Sigmoid colon (tissue), 7 donors: ENCODE measurements around the gene ACYP1. TPM values are rescaled to one million over a fixed set of nuclear protein-coding genes. Genes with fewer than 3 reads are reported as not detected.

Experiments used
- DNase-seq: peaks from one replicate; pipeline ENCODE4 v3.0.0-alpha.2; 2019
- H3K27ac ChIP-seq, 4 donors: fragments of 200-600 bp; sonication (generic); one replicate each; pipeline ENCODE4 v1.5.1; 2016 to 2019; ENCODE audit warnings: mild to moderate bottlenecking in 1 of 4
- H3K27me3 ChIP-seq, 3 donors: fragments of 200-600 bp; sonication (generic); one replicate each; pipeline ENCODE4 v1.5.1; 2019; ENCODE audit warnings: mild to moderate bottlenecking in 1 of 3
- H3K36me3 ChIP-seq, 4 donors: fragments of 200-600 bp; sonication (generic); one replicate each; pipeline ENCODE4 v1.5.1; 2016 to 2019
- H3K4me1 ChIP-seq, 4 donors: fragments of 200-600 bp; sonication (generic); one replicate each; pipeline ENCODE4 v1.5.1; 2017 to 2019
- H3K4me3 ChIP-seq, 4 donors: fragments of 200-600 bp; sonication (generic); one replicate each; pipeline ENCODE4 v1.5.1; 2017 to 2019; ENCODE audit warnings: mild to moderate bottlenecking in 2 of 4, moderate library complexity in 1 of 4
- H3K9me3 ChIP-seq, 4 donors: fragments of 200-600 bp in 3 of 4; sonication (generic) in 3 of 4; one replicate each; pipeline versions ENCODE4 v1.5.1 to v1.6.1; 2013 to 2019
- CTCF ChIP-seq, 4 experiments: fragments of 450-650 bp in 3 of 4; fragments of 200-600 bp in 1 of 4; IDR thresholded peaks; one replicate each; pipeline ENCODE4 v1.5.1; 2016 to 2019; ENCODE audit warnings: antibody characterized with exemption in 4 of 4, mild to moderate bottlenecking in 3 of 4, moderate library complexity in 2 of 4
- EP300 ChIP-seq, 4 donors: sonication (generic); formaldehyde crosslinking; IDR thresholded peaks; one replicate each; pipeline ENCODE4 v1.6.1; 2017; ENCODE audit warnings: antibody characterized with exemption in 4 of 4
- POLR2A ChIP-seq, 2 donors: fragments of 450-650 bp; IDR thresholded peaks; one replicate each; pipeline ENCODE4 v1.6.1; 2016; ENCODE audit warnings: antibody characterized with exemption in 2 of 2, mild to moderate bottlenecking in 2 of 2, moderate library complexity in 2 of 2
- POLR2AphosphoS5 ChIP-seq, 4 donors: sonication (generic); formaldehyde crosslinking; IDR thresholded peaks; one replicate each; pipeline ENCODE4 v1.6.1; 2017; ENCODE audit warnings: antibody characterized with exemption in 4 of 4
- WGBS, 2 donors: extraction: QIAGEN DNeasy Blood & Tissue Kit; methylation state at CpG; one replicate each; pipeline ENCODE4 v1.1.7; 2013; 5-methylcytosine and 5-hydroxymethylcytosine counted together
- intact Hi-C: fragments of 100-400 bp; cut with DNase I; formaldehyde crosslinking; loops from one replicate; pipeline ENCODE4 v1.15.1; 2023
- polyA plus RNA-seq, 3 donors: library from polyadenylated mRNA; stranded (reverse); fragments of 200-250 nt; gene quantifications; one replicate each; pipeline ENCODE4 v1.2.3, GENCODE V29; 2013
- total RNA-seq, 4 donors: library from RNA; depleted of rRNA; stranded (reverse); fragments of >200 nt; gene quantifications; one replicate each; pipeline ENCODE4 v1.1.0, GENCODE V29; 2016
- donor health status: healthy with polysubstance abuse.
- donor health status: Bipolar disorder and iron deficiency.
- donor health status: healthy.

ACYP1 gene
- total and polyA plus RNA-seq, 7 donors, result 4.2 to 36.3 (median 20.5) TPM

DNA sequence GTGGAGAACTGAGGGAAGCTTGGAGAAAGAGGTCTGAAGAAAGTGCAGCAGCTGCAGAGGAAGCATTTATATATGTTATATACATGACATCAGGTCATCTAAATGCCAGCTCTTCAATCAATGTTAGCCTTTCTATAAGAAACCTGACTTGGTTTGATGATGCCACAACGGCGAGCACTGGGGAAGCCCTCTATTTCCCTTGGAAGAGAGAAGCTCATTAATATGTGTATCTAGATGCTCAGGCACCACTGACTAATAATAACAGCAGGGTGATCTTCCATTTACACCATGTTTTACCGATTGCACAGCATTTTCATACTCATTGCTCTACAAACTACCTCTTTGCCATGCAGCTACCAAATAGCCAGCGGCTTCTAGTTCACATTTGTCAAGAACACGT lies 811 bp downstream of the ACYP1 start:
- intact Hi-C loops, result no loop called here
- no peaks in the 10 kb centered on the region for H3K27me3 ChIP-seq
- no peak for DNase-seq
- WGBS, 2 donors, result 9 to 19% methylated on average over 5 of the region's 5 CpGs
- H3K36me3 ChIP-seq, result no peaks in the 10 kb centered on the region
- peaks cover 0 to 23% (median 10%) of the 10 kb centered on the region in 4 donors for H3K4me1 ChIP-seq
- H3K27ac ChIP-seq, result peak overlapping the region; percentile 75 to 78 (median 76)
- no peaks in the 10 kb centered on the region for H3K9me3 ChIP-seq
- H3K4me3 ChIP-seq, result peak overlapping the region; percentile 51 to 73 (median 64)
- TF ChIP-seq EP300 (IDR thresholded peaks at IDR 0.05) (no peak), POLR2AphosphoS5 (IDR thresholded peaks at IDR 0.05) (no peak), CTCF (IDR thresholded peaks at IDR 0.05) (no peak), POLR2A (IDR thresholded peaks at IDR 0.05) (no peak)

- no peaks in the 10 kb centered on the region for H3K9me3 ChIP-seq
- intact Hi-C loops, result no loop called here
- no peak for DNase-seq
- H3K27ac ChIP-seq, result no peak overlapping the region
- H3K4me3 ChIP-seq, result no peak overlapping the region
- H3K4me1 ChIP-seq, result peaks cover 0 to 14% (median 4%) of the 10 kb centered on the region in 4 donors
- 47 to 82% methylated on average over 2 of the region's 2 CpGs for WGBS, 2 donors
- no peaks in the 10 kb centered on the region for H3K36me3 ChIP-seq
- no peak for TF ChIP-seq EP300 (IDR thresholded peaks at IDR 0.05)
- no peak for TF ChIP-seq CTCF (IDR thresholded peaks at IDR 0.05)
- TF ChIP-seq POLR2A (IDR thresholded peaks at IDR 0.05), result no peak
- no peak for TF ChIP-seq POLR2AphosphoS5 (IDR thresholded peaks at IDR 0.05)
- H3K27me3 ChIP-seq, result no peaks in the 10 kb centered on the region
Measured at GRCh38 chr14:75060420-75060819, 3.4 kb downstream of the ACYP1 start.

DNA sequence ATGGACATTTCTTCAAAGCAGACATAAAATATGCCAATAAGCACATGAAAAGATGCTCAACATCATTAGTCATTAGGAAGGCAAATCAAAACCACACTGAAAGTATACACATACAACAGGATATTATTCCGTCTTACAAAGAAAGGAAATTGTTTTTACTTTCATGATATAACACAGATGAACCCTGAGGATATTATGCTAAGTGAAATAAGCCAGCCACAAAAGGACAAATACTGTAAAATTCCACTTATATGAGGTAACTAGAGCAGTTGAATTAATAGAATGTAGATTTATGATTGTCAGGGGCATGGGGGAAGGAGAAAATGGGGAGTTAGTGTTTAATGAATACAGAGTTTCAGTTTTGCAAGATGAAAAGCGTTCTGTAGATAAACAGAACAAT lies 4.2 kb downstream of the ACYP1 start:
- TF ChIP-seq POLR2A (IDR thresholded peaks at IDR 0.05) (no peak), POLR2AphosphoS5 (IDR thresholded peaks at IDR 0.05) (no peak), CTCF (IDR thresholded peaks at IDR 0.05) (no peak), EP300 (IDR thresholded peaks at IDR 0.05) (no peak)
- no peak for DNase-seq
- peaks cover 0 to 14% (median 4%) of the 10 kb centered on the region in 4 donors for H3K4me1 ChIP-seq
- intact Hi-C loops, result no loop called here
- 81 to 92% methylated on average over 2 of the region's 2 CpGs for WGBS, 2 donors
- no peak overlapping the region for H3K4me3 ChIP-seq
- H3K36me3 ChIP-seq, result no peaks in the 10 kb centered on the region
- H3K9me3 ChIP-seq, result no peaks in the 10 kb centered on the region
- no peak overlapping the region for H3K27ac ChIP-seq
- H3K27me3 ChIP-seq, result no peaks in the 10 kb centered on the region

DNA sequence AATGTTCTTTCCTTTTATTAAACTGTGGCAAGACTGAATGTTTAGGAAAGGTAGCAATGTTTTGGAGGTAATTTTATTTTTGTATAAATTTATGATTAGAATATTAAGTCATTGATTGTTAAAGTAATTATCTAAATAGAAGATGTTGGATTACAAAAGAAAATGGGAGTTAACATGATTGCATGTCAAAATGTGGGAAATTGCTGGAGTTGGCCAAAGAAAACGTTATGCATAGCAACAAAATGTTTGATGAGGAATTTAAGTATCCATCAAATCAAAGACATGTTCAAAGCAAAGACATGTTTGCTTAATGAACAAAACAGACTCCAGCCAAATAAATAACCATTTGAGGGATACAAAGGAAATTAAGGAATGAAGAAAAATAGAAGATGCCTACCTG lies 9.4 kb downstream of the ACYP1 start:
- TF ChIP-seq EP300 (IDR thresholded peaks at IDR 0.05) (no peak), CTCF (IDR thresholded peaks at IDR 0.05) (no peak), POLR2A (IDR thresholded peaks at IDR 0.05) (no peak), POLR2AphosphoS5 (IDR thresholded peaks at IDR 0.05) (no peak)
- Histone ChIP-seq H3K27me3 (no peaks in the 10 kb centered on the region), H3K27ac (no peak overlapping the region), H3K36me3 (no peaks in the 10 kb centered on the region), H3K4me3 (no peak overlapping the region), H3K9me3 (no peaks in the 10 kb centered on the region), H3K4me1 (peaks cover 0 to 20% (median 13%) of the 10 kb centered on the region in 4 donors)
- DNase-seq, result no peak
- intact Hi-C loops, result no loop called here
- WGBS, 2 donors, result 74 to 80% methylated on average over 1 of the region's 1 CpG
